Bronchial epithelial cell (primary cell): ENCODE results near the gene NPR1. TPM values are rescaled to one million over a fixed set of nuclear protein-coding genes. Genes with fewer than 3 reads are reported as not detected.

Experiments
- DNase-seq: peaks from one replicate; pipeline ENCODE4 v3.0.0-alpha.2; 2010; ENCODE audit warnings: low read depth
- FAIRE-seq: peaks from 2 replicates; lab custom pipeline; 2011; peaks lifted over from hg19 to GRCh38; lab: Jason Lieb, UNC
- H3K27me3 ChIP-seq: 2 replicates; pipeline ENCODE4 v1.5.1; 2011; ENCODE audit warnings: low read length; ENCODE audit not compliant: control insufficient read depth, insufficient read depth
- H3K36me3 ChIP-seq: 2 replicates; pipeline ENCODE4 v1.5.1; 2011; ENCODE audit warnings: low read length; ENCODE audit not compliant: control insufficient read depth, insufficient read depth
- H3K4me3 ChIP-seq: 2 replicates; pipeline ENCODE4 v1.5.1; 2011; ENCODE audit warnings: mild to moderate bottlenecking, low read depth, low read length, control low read depth
- total RNA-seq: library from RNA; depleted of rRNA; stranded (reverse); fragments of >200 nt; gene quantifications from 2 replicates; pipeline ENCODE4 v1.2.1, GENCODE V29; 2014
- TF ChIP-seq, protein P1 (sequence below): IDR thresholded peaks from 2 replicates; pipeline ENCODE4 v1.5.1; 2011; ENCODE audit warnings: mild to moderate bottlenecking, moderate library complexity, low read length, control low read depth, inconsistent platforms; ENCODE audit not compliant: insufficient read depth, severe bottlenecking

NPR1 gene
- total RNA-seq, 1 donor from 2014 or later, result under 0.01 TPM

DNA sequence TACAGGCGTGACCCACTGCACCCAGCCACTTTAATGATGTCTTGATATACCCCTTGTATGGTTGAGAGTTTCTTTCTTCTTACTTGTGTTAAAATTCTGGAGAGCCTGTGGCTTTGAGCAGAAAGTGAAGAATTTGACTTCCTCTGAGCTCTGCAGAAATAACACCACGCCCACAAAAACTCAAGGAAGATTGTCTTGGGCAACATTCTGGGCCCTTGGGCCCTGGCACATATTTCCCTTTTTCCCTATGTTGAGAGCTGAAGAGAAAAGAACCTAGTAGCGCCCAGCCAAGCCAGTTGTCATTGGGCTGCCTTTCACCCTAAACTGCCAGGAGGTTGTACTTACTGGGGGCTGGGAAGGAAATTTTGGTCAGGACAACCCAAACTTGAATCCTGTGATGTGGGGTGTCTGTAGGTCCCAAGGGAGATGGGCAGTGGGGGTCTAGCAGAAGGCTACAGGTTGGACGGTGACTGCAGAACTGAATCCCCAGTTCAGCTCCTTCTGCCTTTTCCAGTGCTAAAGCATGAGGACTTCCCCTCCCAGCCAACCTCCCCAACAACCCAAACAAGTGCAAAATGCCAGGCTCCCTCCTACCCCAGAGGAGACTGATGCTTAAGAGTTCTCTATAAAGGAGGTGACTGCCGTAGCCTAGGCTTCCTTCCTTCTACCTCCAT, 31.7 kb upstream of the NPR1 start:
- DNase-seq, result no peak

DNA sequence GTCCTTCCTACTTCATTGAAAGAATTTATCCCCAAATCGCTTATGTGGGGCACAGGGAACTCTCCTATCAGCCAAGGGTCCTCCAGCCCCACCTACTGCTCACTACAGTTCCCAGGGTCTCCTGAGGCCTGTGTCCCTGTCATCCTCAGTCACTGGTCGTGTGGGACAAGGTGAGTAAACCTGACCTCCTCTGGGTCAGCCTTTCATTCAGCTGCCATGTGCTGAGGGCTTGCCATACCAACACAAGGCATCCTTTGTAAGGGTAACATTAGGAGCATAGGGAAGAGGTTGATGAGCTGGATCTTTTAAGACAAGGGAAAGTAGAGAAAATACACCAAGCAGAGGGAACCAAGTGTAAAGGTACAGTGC, 31.2 kb upstream of the NPR1 start:
- no peak overlapping the region for H3K4me3 ChIP-seq
- H3K36me3 ChIP-seq, result peaks cover 8% of the 10 kb centered on the region
- TF ChIP-seq, protein P1, sequence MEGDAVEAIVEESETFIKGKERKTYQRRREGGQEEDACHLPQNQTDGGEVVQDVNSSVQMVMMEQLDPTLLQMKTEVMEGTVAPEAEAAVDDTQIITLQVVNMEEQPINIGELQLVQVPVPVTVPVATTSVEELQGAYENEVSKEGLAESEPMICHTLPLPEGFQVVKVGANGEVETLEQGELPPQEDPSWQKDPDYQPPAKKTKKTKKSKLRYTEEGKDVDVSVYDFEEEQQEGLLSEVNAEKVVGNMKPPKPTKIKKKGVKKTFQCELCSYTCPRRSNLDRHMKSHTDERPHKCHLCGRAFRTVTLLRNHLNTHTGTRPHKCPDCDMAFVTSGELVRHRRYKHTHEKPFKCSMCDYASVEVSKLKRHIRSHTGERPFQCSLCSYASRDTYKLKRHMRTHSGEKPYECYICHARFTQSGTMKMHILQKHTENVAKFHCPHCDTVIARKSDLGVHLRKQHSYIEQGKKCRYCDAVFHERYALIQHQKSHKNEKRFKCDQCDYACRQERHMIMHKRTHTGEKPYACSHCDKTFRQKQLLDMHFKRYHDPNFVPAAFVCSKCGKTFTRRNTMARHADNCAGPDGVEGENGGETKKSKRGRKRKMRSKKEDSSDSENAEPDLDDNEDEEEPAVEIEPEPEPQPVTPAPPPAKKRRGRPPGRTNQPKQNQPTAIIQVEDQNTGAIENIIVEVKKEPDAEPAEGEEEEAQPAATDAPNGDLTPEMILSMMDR, result no peak
- H3K27me3 ChIP-seq, result no peaks in the 10 kb centered on the region
- FAIRE-seq (no peak), DNase-seq (no peak)

More for the DNA sequence above, 31.7 kb upstream of the NPR1 start:
- Histone ChIP-seq H3K4me3 (no peak overlapping the region), H3K27me3 (no peaks in the 10 kb centered on the region), H3K36me3 (peaks cover 12% of the 10 kb centered on the region)
- no peak for FAIRE-seq
- TF ChIP-seq, protein P1, result no peak

DNA sequence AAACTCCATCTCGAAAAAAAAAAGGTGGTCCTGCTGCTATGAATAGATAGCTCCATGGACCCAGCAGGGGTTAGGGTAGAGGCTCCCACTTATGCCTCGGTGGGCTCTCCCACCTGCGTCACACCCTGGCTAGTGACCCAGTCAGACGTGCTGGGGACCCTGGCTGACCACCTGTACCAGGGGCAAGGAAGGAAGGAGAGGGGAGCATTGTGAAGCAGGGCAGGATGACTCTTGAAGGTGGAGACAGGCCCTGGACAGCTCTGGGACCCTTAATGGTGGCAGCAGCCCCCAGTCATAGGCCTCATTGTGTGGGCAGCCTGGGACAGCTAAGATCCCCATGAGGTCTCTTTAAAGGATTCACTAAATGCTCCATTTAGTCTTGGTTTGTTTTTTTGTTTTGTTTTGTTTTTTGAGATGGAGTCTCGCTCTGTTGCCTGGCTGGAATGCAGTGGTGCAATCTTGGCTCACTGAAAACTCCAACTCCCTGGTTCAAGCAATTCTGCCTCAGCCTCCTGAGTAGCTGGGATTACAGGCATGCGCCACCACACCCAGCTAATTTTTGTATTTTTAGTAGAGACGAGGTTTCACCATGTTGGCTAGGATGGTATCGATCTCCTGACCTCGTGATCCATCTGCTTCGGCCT, 30.4 kb upstream of the NPR1 start:
- DNase-seq (no peak), FAIRE-seq (no peak)
- H3K4me3 ChIP-seq, result no peak overlapping the region
- TF ChIP-seq, protein P1, result no peak
- no peaks in the 10 kb centered on the region for H3K27me3 ChIP-seq
- peaks cover 8% of the 10 kb centered on the region for H3K36me3 ChIP-seq

DNA sequence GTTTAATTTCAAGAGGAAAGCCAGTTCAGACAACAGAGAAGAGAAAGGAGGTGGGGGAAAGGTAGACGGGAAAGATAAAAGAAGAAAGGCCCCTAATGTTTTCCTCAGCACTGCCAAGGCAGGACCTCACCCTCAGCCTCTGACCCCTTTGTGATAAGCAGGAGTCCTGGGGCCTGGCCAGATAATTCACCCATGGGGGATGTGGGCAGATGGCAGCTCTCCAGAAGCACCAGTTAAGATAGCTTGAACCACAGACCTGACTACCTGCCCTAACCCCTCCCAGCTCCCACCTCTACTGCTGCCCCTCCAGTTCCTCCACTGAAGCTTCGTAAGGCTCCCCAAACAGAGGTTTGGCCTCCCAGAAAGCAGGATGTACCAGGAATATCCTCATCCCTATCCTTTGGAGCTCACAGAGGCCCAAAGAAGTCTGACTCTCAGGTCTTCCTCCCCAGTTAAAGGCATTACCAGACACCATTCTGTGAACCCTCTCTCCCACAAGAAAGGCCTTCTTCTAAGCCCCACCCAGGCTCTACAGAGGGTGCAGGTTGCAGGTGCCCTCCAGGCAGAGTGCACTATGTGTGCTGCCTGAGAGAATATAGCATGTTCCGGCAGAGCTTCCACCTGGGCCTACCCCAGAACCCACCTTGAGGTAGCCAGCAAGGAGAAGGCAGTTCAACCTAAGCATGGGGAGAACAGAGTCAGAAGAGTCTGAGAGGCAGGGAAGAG, 29.2 kb upstream of the NPR1 start:
- TF ChIP-seq, protein P1, result no peak
- FAIRE-seq (no peak), DNase-seq (no peak)
- H3K4me3 ChIP-seq, result no peak overlapping the region
- H3K36me3 ChIP-seq, result peaks cover 3% of the 10 kb centered on the region
- H3K27me3 ChIP-seq, result no peaks in the 10 kb centered on the region

DNA sequence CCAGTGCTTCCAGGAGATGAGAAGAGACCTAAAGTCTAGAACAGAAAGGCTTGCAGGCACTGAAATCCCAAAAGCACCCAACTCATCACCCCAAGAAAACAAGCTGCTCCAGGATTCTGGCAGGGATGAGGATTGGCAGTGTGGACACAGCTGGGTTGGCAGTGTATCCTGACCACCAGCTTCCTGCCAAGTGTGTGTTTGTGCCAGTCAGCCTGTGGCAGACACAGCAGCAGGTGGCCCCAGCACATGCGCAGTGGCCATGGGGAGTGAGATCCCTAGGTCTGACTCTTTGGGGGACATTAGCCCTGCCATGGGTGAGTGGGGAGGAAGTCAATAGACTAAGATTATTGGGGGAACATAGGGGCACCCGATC, 28.6 kb upstream of the NPR1 start:
- Histone ChIP-seq H3K4me3 (no peak overlapping the region), H3K27me3 (no peaks in the 10 kb centered on the region), H3K36me3 (peaks cover 1% of the 10 kb centered on the region)
- DNase-seq (no peak), FAIRE-seq (no peak)
- TF ChIP-seq, protein P1, result no peak
